HTERT RPE-1 (cell line): ENCODE data around the gene GET4.

Experiments used
- in situ Hi-C: fragments of 300-500 bp; cut with MboI; formaldehyde crosslinking; loops from 4 replicates; pipeline ENCODE4 v1.14.3; 2020; ENCODE audit warnings: low sequenced_read_pairs

Gene GET4

GRCh38 chr7:945147-945555, 68.8 kb downstream of the GET4 start:
- in situ Hi-C loops: no loop called here

- in situ Hi-C loops: no loop called here
Observed at GRCh38 chr7:945556-946255, 69.4 kb downstream of the GET4 start.
